Thyroid gland (tissue), 4 donors: ENCODE results near the gene ZBTB16.

Experiments
- POLR2A ChIP-seq, 2 donors: fragments of 450-650 bp; IDR thresholded peaks; one replicate each; pipeline ENCODE4 v1.6.1; 2017; ENCODE audit warnings: antibody characterized with exemption in 2 of 2, mild to moderate bottlenecking in 2 of 2, moderate library complexity in 1 of 2
- TF ChIP-seq, protein P1 (sequence below), 6 experiments: fragments of 200-600 bp in 3 of 6; fragments of 450-650 bp in 3 of 6; sonication (generic) in 3 of 6; IDR thresholded peaks; one replicate each; pipeline ENCODE4 v1.5.1; 2016 to 2019; ENCODE audit warnings: antibody characterized with exemption in 6 of 6, mild to moderate bottlenecking in 2 of 6, inconsistent platforms in 1 of 6, moderate library complexity in 1 of 6

DNA sequence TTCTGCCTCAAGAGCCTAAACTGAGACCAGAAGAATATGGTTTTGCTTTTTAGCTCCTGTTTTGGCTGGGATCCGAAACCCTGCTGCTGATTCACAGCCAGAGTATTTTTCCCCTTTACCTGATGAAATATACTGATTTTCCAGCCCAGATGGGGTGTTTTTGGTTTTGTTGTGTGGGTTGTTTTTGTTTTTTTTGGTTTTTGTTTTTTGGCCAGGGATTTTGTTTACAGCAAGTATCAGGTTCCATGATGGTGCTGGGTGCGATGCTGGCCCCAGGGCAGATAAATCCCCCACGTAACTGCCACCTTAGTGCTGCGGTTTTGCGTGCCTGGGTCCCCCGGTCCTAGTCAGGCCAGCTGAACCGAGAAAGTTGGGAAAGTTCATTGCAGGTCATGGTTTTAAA, 103.7 kb downstream of the ZBTB16 start:
- TF ChIP-seq, protein P1, sequence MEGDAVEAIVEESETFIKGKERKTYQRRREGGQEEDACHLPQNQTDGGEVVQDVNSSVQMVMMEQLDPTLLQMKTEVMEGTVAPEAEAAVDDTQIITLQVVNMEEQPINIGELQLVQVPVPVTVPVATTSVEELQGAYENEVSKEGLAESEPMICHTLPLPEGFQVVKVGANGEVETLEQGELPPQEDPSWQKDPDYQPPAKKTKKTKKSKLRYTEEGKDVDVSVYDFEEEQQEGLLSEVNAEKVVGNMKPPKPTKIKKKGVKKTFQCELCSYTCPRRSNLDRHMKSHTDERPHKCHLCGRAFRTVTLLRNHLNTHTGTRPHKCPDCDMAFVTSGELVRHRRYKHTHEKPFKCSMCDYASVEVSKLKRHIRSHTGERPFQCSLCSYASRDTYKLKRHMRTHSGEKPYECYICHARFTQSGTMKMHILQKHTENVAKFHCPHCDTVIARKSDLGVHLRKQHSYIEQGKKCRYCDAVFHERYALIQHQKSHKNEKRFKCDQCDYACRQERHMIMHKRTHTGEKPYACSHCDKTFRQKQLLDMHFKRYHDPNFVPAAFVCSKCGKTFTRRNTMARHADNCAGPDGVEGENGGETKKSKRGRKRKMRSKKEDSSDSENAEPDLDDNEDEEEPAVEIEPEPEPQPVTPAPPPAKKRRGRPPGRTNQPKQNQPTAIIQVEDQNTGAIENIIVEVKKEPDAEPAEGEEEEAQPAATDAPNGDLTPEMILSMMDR (IDR thresholded peaks at IDR 0.05) = no peak
- TF ChIP-seq POLR2A (IDR thresholded peaks at IDR 0.05) = no peak
